DMS 273 (cell line): ENCODE measurements around the gene RALGAPB.
"Not testable (repeated sequence)": the region's sequence is repeated elsewhere in the genome, so short reads cannot be mapped to it uniquely, and the experiment has no call there.

ENCODE experiments used
- DNase-seq: peaks from one replicate; lab custom pipeline; 2025; ENCODE audit not compliant: unreplicated experiment; lab: John Stamatoyannopoulos, UW

The RALGAPB gene

GRCh38 chr20:38583306-38583705, 110.7 kb downstream of the RALGAPB start:
- DNase-seq: no peak

GRCh38 chr20:38584099-38584763, 111.6 kb downstream of the RALGAPB start:
- no peak for DNase-seq

DNA sequence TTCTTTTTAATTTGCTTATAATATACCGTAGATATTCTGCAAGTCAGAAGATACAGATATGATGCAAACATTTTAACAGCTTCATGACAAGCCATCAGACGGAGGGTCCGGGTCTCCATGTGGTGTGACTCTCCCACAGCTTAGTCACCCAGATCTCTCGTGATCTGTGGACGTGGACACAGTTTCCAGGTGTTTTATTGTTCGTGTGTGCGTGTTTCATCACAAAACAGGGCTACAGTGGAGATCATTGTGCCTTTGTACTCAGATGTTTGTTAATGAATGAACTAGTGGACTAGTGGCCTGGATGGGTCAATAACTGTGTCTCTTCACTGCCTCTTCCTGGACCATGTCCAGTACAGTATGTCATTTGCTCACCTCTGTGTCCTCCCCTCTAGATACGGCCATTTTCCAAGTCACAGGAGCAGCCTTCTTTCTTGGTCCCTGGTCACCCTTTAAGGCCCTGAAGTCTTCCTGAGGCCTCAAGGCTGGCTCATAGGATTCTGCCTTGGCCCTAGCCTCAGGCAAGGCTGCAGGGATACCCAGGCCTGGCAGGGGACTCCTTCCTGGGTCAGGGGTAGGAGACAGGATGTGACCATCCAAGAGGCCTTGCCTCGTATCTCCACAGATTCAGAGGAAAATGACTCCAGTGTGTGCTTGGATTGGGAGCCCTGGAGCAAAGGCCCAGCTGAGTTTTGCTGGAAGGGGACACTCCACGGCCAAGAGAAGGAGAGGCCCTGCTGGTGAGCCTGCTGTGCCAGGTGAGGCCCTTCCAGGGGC, 112.9 kb downstream of the RALGAPB start:
- no peak for DNase-seq

DNA sequence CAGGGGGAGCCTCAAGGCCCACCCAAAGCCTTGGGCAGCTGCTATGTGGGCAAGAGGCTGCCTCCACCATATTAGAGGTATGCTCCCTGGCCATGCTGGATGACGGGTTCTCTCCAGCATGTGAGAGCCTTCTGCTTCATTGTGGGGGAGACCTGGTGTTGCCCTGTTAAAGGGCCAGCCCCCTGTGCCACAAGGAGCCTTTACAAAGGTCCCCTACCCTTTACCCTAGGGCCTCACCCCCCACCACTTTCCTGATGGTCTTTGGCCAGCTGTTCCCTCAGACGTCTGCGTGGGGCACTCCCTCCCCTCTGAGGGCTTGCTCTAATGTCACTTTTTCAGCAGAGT, 113.5 kb downstream of the RALGAPB start:
- DNase-seq: no peak

DNA sequence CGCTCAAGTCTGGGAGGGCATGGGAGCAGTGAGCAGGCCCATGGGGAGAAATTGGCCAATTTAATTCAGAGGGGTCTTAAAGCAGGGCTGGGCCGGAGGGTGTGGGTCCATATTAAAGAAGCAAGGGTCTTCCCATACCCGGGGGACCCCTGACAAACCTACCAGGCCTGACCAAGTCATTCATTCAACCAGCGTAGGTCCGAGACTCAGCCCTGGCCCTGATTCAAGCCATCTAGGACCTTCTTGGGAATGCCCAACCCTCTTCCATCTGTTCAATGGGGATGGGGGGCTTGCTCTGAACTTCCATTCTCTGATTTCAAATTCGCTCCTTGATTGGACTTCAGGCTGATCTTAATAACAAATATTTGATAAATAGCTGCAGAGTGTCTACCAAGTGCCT, 115.7 kb downstream of the RALGAPB start:
- no peak for DNase-seq

DNA sequence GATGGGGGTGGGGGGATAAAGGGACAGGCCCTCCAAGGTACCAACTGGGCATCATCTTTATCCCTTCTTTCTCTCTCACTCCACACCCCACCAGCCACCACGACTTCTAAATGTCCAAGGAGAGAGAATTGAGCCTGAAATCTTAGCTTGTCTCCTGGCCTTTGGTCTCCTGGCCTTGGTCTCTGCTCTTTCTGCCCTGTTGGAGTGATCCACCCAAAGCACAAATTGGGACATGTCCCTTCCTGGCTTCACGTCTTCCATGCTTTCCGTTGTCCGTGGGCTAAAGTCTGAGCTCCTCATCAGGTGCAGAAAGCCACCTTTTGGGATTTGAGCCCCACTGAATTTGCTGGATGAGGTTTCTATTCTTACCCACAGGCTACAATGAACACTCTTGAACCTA, 116.7 kb downstream of the RALGAPB start:
- DNase-seq: no peak

GRCh38 chr20:38589967-38590675, 117.5 kb downstream of the RALGAPB start:
- DNase-seq: no peak

- DNase-seq: no peak
Observed at GRCh38 chr20:38590676-38591473, 118.2 kb downstream of the RALGAPB start.

GRCh38 chr20:38591474-38592410, 119.1 kb downstream of the RALGAPB start:
- no peak for DNase-seq

DNA sequence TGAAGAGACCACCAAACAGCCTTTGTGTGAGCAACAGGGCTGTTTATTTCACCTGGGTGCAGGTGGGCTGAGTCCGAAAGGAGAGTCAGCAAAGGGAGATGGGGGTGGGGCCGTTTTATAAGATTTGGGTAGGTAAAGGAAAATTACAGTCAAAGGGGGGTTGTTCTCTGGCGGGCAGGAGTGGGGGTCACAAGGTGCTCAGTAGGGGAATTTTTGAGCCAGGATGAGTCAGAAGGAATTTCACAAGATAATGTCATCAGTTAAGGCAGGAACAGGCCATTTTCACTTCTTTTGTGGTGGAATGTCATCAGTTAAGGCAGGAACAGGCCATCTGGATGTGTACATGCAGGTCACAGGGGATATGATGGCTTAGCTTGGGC, 119.8 kb downstream of the RALGAPB start:
- not testable (repeated sequence) for DNase-seq

DNA sequence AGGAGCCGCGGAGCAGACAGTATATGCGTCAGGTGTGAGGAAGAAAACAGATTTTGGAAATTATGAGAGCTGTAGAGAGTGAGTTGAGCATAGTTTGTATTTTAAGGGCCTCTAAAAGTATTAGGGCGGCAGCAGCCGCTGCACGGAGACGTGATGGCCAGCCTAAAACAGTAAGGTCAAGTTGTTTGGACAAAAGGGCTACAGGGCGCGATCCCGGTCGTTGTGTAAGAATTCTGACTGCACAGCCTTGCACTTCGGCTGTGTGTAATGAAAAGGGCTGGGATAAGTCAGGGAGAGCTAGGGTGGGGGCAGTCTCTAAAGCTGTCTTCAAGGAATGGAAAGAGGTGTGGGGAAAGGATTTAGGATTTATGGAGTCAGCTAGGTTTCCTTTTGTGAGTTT, 121.6 kb downstream of the RALGAPB start:
- not testable (repeated sequence) for DNase-seq

- not testable (repeated sequence) for DNase-seq
Observed at GRCh38 chr20:38595886-38596285, 123.2 kb downstream of the RALGAPB start.

DNA sequence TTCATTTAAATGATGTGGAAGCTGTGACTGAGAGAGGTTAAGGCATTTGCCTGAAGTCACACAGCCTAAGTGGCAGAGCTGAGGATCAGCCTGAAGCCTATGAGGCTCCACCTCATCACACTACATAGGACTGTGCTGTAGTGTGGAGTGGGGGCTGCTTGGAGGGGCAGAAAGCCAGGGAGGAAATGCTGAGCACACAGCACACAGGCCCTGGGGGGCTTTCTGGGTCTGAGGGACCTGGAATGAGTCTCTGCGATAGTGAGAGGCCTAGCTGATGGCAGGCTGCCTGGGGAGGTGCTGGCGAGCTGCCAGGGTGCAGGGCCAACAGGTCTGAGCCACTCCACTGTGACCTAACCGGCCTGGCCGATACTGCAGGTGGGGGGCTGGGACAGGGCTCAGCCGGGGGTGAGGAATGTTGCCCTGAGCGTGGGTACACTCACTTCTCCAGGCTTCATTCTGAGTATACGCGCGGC, 126.8 kb downstream of the RALGAPB start:
- DNase-seq: no peak

GRCh38 chr20:38600057-38600456, 127.4 kb downstream of the RALGAPB start:
- DNase-seq: no peak

DNA sequence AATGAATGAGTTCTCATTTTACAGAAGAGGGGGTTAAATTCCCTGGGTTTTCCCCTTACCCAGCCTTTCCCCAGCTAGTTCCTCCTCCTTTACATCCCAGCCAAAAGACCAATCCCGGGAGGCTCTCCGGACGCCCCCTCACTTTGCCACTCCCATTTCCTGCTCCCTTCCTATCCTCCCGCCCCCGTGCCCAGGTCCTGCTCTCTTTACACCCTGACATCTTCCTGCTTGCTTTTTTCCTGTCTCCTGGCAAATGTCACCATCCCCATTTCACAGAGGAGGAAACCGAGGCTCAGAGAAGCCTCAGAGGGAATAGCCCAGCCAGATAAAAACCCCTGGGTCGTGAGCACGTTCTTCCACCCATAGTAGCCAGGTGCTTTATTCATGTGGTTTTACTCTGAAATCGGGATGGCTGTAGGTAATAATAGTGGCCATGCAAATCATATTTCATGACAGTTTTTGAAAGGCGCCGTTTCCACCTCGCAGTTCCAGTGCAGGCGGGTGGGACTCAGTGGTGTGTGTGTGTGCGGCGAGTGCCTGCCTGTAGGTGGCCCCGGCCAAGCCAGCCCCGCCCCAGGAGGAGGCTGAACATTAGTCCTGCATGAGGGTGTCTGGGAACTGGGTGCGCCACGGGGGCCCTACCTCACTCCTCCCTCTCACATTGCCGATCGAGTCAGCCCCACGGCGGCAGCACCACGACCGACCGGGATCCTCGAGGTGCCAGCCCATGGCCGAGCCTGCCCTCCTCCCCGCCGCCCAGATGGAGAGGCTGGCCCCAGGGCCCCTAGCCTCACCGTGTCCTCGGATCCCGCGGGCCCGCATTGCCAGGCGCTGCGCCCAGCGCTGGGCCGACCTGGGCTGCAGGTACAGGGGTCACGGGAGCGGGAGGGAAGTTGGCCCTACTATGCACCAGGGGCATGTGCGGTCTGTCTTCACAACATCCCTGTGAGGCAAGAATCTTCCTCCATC, 128.9 kb downstream of the RALGAPB start, which contains the start of gene ARHGAP40:
TSS of gene ARHGAP40 (plus strand) at position 594 of the 969 bp plus-strand sequence.
- DNase-seq: peak; percentile 55

GRCh38 chr20:38602185-38602581, 129.5 kb downstream of the RALGAPB start:
- DNase-seq: no peak

- no peak for DNase-seq
Observed at GRCh38 chr20:38603286-38603685, 130.6 kb downstream of the RALGAPB start.

DNA sequence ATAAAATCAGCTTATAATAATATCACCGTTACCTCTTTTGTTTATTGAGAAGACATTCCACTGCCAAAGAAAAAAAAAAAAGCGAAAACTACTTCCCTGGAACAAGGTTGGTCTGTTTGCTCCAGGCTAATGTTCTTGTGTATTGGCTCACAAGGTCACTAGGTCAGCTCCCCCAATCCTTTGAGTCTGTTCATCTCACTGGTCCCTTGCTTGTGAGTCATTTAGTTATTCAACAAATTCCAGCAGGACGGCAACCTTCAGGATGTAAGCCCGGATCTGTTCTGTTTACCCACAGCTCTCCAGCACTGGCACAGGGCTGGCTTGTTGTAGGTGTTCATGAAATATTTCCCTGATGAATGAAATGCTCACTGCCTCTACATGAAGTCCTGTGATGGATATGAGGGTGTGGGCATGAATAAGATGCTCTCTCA, 132.2 kb downstream of the RALGAPB start:
- no peak for DNase-seq

GRCh38 chr20:38607351-38607750, 134.7 kb downstream of the RALGAPB start:
- DNase-seq: no peak
